ENCODE measurements around the gene SUN3. TPM values are rescaled to one million over a fixed set of nuclear protein-coding genes. Genes with fewer than 3 reads are reported as not detected.

Gene SUN3
- total RNA-seq, 1 experiment from 2014 or later = not detected

- H3K27ac ChIP-seq (ENCODE audit: insufficient read length, low read depth, low read length) = no peak overlapping the region
- no peak overlapping the region for H3K14ac ChIP-seq (ENCODE audit: insufficient read depth, low read length)
- H2BK15ac ChIP-seq (ENCODE audit: low read depth, low read length) = no peak overlapping the region
- H3K18ac ChIP-seq (ENCODE audit: insufficient read length, low read depth, low read length) = no peak overlapping the region
- peaks cover 0 to 13% (median 0%) of the 10 kb centered on the region in 3 experiments; a peak in 2 of 7 replicates for H3K36me3 Mint-ChIP-seq (ENCODE audit: insufficient read depth in 1 of 3, low read depth in 3 of 3)
- H4K91ac ChIP-seq (ENCODE audit: insufficient read length, low read depth, low read length) = no peak overlapping the region
- H4K20me1 ChIP-seq (ENCODE audit: control insufficient read depth, insufficient read depth, insufficient read length) = no peaks in the 10 kb centered on the region
- no peak overlapping the region for H4K5ac ChIP-seq (ENCODE audit: insufficient read length, low read depth, low read length)
- H3K4ac ChIP-seq (ENCODE audit: low read depth, low read length) = no peak overlapping the region
- H2BK20ac ChIP-seq (ENCODE audit: low read depth, low read length, poor library complexity, severe bottlenecking) = no peak overlapping the region
- no peak overlapping the region for H2BK120ac ChIP-seq (ENCODE audit: low read depth, low read length, poor library complexity, severe bottlenecking)
- no peak overlapping the region for H2BK5ac ChIP-seq (ENCODE audit: insufficient read length, low read length)
- H2AFZ ChIP-seq (ENCODE audit: low read length) = no peak overlapping the region
- no peaks in the 10 kb centered on the region; a peak in 2 of 5 replicates for H3K9me3 Mint-ChIP-seq
- H3K23me2 ChIP-seq (ENCODE audit: insufficient read length, low read depth, low read length, poor library complexity, severe bottlenecking) = no peaks in the 10 kb centered on the region
- no peak overlapping the region for H3K4me2 ChIP-seq (ENCODE audit: insufficient read depth, insufficient read length, low read length)
- DNase-seq = no peak
- no peak overlapping the region for H3K23ac ChIP-seq (ENCODE audit: insufficient read length, low read depth, low read length)
- no peak overlapping the region for H2AK5ac ChIP-seq (ENCODE audit: insufficient read length, low read length)
- H3K27me3 Mint-ChIP-seq (ENCODE audit: low read depth) = no peaks in the 10 kb centered on the region
- H4K8ac ChIP-seq (replicated peaks; ENCODE audit: insufficient read length, low read depth, low read length) = no peak overlapping the region
- H3K27me3 ChIP-seq (ENCODE audit: insufficient read depth, low read length) = no peaks in the 10 kb centered on the region
- no peak overlapping the region for H3K9ac ChIP-seq (ENCODE audit: extremely low read depth, insufficient read length, low read length)
- no peaks in the 10 kb centered on the region for H3K79me1 ChIP-seq (ENCODE audit: insufficient read depth, low read depth, low read length, poor library complexity, severe bottlenecking)
- H3K4me1 ChIP-seq (ENCODE audit: insufficient read depth, low read length) = no peaks in the 10 kb centered on the region; the same call in 1 of the 2 replicates
- no peaks in the 10 kb centered on the region for H3K9me3 ChIP-seq (ENCODE audit: control insufficient read depth, low read depth, low read length)
- no peak overlapping the region for H2BK12ac ChIP-seq (ENCODE audit: insufficient read length, low read depth, low read length)
- no peaks in the 10 kb centered on the region for H3K79me2 ChIP-seq (ENCODE audit: insufficient read depth, low read length)
- no peak overlapping the region; a peak in 1 of 7 replicates for H3K27ac Mint-ChIP-seq
- no peak overlapping the region for H3T11ph ChIP-seq (ENCODE audit: low read length)
- H3K4me1 Mint-ChIP-seq = peaks cover 1 to 6% of the 10 kb centered on the region in 2 experiments; a peak in 3 of 4 replicates
- no peak for TF ChIP-seq CTCF (conservative IDR thresholded peaks at IDR 0.05)
- no peak overlapping the region for H3K56ac ChIP-seq (ENCODE audit: insufficient read length, low read depth, low read length)
- no CpG with 5 or more reads among the region's 1 CpG for WGBS (ENCODE audit: extremely low coverage, insufficient read length, low lambda C conversion rate)
- no peak overlapping the region for H3K4me3 Mint-ChIP-seq
Measured at GRCh38 chr7:48077423-48077822, 48.5 kb upstream of the SUN3 start.
